ENCODE data around the gene SLX4IP. TPM values are rescaled to one million over a fixed set of nuclear protein-coding genes. Genes with fewer than 3 reads are reported as not detected.

The SLX4IP gene
- total and polyA plus RNA-seq, 2 of the 13 experiments (the other 11 are each of a cell fraction or from before 2014, with no cell fraction given) = 3.6 to 7.3 TPM

DNA sequence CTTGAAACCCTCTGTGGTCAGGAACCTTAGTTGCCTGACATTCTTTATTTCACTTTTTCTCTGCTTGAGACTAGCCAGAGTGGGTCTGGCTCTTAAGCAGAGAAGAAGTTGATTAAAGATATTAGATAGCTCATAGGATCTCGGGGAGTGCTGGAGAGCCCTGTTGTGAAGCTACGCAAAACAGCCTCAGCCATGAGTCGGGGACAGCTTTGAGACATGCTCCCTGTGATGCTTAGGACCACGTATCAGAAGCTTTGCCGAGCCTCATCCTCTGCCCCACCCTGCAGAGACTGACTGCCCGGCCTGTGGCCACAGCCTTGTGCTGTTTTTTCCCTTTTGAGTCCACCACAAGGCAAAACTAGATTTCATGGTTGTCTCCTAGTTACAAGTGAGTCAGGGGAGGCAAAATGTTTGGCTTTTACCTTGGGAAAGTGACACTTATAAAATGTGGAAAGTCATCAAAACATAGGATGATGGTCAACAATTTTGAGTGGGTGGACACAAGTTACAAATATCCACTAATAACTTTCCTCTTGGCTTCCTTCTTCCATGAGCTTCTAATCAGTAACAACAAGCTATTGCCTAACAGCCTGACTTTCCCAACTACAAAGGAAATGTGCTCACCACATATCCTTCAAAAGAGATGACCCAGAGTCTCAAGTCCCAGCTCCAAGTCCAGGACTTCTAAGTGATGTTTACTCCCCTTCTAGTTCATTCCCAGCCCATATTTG lies 130.3 kb downstream of the SLX4IP start (continued):
- TF ChIP-seq YEATS4 (CRISPR knock-in tag; IDR thresholded peaks at IDR 0.05; ENCODE audit: borderline replicate concordance) = 0 out of 2 replicates have a peak, but pooled peaks have one; percentile 40
- peak; percentile 47; the same call in 1 of the 2 replicates for TF ChIP-seq KMT2B (CRISPR knock-in tag; IDR thresholded peaks at IDR 0.05)
- TF ChIP-seq, protein P1, sequence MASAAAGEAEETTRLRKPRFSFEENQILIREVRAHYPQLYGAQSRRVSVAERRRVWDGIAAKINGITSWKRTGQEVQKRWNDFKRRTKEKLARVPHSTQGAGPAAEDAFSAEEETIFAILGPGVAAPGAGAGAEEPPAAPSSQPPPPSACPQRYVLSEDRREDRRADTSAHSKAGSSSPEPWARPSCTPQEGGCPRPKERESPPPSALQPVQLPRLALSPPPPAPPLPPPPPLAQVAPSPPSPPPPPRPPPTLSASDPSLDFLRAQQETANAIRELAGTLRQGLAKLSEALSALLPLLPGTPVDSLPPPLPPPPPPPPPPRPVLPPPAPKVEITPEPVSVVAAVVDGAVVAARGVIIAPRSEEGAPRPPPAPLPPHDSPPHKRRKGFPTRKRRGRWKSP (CRISPR knock-in tag; IDR thresholded peaks at IDR 0.05) = 0 out of 2 replicates have a peak, but pooled peaks have one; percentile 35
- peak; percentile 90 for TF ChIP-seq PITX1 (CRISPR knock-in tag; IDR thresholded peaks at IDR 0.05)
- TF ChIP-seq, protein P2, sequence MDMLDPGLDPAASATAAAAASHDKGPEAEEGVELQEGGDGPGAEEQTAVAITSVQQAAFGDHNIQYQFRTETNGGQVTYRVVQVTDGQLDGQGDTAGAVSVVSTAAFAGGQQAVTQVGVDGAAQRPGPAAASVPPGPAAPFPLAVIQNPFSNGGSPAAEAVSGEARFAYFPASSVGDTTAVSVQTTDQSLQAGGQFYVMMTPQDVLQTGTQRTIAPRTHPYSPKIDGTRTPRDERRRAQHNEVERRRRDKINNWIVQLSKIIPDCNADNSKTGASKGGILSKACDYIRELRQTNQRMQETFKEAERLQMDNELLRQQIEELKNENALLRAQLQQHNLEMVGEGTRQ (IDR thresholded peaks at IDR 0.05; ENCODE audit: low read depth, low read length) = no peak
- TF ChIP-seq, protein P2 (CRISPR knock-in tag; IDR thresholded peaks at IDR 0.05; ENCODE audit: borderline replicate concordance) = no peak
- peak; percentile 60; the same call in 1 of the 2 replicates for TF ChIP-seq HMG20B (CRISPR knock-in tag; conservative IDR thresholded peaks at IDR 0.05)
- no peak for TF ChIP-seq ZSCAN30 (CRISPR knock-in tag; IDR thresholded peaks at IDR 0.05)
- TF ChIP-seq MXD4 (CRISPR knock-in tag; IDR thresholded peaks at IDR 0.05) = peak; percentile 67
- TF ChIP-seq, protein P3, sequence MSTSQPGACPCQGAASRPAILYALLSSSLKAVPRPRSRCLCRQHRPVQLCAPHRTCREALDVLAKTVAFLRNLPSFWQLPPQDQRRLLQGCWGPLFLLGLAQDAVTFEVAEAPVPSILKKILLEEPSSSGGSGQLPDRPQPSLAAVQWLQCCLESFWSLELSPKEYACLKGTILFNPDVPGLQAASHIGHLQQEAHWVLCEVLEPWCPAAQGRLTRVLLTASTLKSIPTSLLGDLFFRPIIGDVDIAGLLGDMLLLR (CRISPR knock-in tag; IDR thresholded peaks at IDR 0.05) = no peak
- TF ChIP-seq REL (CRISPR knock-in tag; conservative IDR thresholded peaks at IDR 0.05) = no peak
- 0 out of 2 replicates have a peak, but pooled peaks have one; percentile 80 for TF ChIP-seq ZNF383 (CRISPR knock-in tag; IDR thresholded peaks at IDR 0.05; ENCODE audit: borderline replicate concordance)
- TF ChIP-seq KDM3A (CRISPR knock-in tag; IDR thresholded peaks at IDR 0.05; ENCODE audit: low read depth) = peak; percentile 86
- peak; percentile 97; the same call in 1 of the 2 replicates for TF ChIP-seq ZNF614 (CRISPR knock-in tag; IDR thresholded peaks at IDR 0.05; ENCODE audit: borderline replicate concordance)
- peak; percentile 67; the same call in 1 of the 2 replicates for TF ChIP-seq MEIS2 (CRISPR knock-in tag; IDR thresholded peaks at IDR 0.05)
- no peak for TF ChIP-seq MTA3 (CRISPR knock-in tag; IDR thresholded peaks at IDR 0.05)
- TF ChIP-seq, protein P4, sequence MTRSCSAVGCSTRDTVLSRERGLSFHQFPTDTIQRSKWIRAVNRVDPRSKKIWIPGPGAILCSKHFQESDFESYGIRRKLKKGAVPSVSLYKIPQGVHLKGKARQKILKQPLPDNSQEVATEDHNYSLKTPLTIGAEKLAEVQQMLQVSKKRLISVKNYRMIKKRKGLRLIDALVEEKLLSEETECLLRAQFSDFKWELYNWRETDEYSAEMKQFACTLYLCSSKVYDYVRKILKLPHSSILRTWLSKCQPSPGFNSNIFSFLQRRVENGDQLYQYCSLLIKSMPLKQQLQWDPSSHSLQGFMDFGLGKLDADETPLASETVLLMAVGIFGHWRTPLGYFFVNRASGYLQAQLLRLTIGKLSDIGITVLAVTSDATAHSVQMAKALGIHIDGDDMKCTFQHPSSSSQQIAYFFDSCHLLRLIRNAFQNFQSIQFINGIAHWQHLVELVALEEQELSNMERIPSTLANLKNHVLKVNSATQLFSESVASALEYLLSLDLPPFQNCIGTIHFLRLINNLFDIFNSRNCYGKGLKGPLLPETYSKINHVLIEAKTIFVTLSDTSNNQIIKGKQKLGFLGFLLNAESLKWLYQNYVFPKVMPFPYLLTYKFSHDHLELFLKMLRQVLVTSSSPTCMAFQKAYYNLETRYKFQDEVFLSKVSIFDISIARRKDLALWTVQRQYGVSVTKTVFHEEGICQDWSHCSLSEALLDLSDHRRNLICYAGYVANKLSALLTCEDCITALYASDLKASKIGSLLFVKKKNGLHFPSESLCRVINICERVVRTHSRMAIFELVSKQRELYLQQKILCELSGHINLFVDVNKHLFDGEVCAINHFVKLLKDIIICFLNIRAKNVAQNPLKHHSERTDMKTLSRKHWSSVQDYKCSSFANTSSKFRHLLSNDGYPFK (CRISPR knock-in tag; IDR thresholded peaks at IDR 0.05; ENCODE audit: borderline replicate concordance) = 0 out of 2 replicates have a peak, but pooled peaks have one; percentile 26
- no peak for TF ChIP-seq GTF2F1 (IDR thresholded peaks at IDR 0.05; ENCODE audit: low read length)
- TF ChIP-seq ZKSCAN8 (CRISPR knock-in tag; IDR thresholded peaks at IDR 0.05; ENCODE audit: borderline replicate concordance) = peak; percentile 96
- TF ChIP-seq KMT2A (CRISPR knock-in tag; IDR thresholded peaks at IDR 0.05) = peak; percentile 49; the same call in 1 of the 2 replicates
- peak; percentile 74; the same call in 1 of the 2 replicates for TF ChIP-seq BRD4 (CRISPR knock-in tag; IDR thresholded peaks at IDR 0.05)
- TF ChIP-seq, protein P5, sequence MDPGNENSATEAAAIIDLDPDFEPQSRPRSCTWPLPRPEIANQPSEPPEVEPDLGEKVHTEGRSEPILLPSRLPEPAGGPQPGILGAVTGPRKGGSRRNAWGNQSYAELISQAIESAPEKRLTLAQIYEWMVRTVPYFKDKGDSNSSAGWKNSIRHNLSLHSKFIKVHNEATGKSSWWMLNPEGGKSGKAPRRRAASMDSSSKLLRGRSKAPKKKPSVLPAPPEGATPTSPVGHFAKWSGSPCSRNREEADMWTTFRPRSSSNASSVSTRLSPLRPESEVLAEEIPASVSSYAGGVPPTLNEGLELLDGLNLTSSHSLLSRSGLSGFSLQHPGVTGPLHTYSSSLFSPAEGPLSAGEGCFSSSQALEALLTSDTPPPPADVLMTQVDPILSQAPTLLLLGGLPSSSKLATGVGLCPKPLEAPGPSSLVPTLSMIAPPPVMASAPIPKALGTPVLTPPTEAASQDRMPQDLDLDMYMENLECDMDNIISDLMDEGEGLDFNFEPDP (CRISPR knock-in tag; conservative IDR thresholded peaks at IDR 0.05) = no peak
